GM18873 (cell line): ENCODE measurements around the gene RGS14.

Experiments used
- ATAC-seq: cut with Tn5 transposase; IDR thresholded peaks from one replicate; pipeline ENCODE4 v1.9.1; 2021; ENCODE audit warnings: mild to moderate bottlenecking, moderate library complexity, moderate number of reproducible peaks; ENCODE audit not compliant: unreplicated experiment, low FRiP score

Gene RGS14

DNA sequence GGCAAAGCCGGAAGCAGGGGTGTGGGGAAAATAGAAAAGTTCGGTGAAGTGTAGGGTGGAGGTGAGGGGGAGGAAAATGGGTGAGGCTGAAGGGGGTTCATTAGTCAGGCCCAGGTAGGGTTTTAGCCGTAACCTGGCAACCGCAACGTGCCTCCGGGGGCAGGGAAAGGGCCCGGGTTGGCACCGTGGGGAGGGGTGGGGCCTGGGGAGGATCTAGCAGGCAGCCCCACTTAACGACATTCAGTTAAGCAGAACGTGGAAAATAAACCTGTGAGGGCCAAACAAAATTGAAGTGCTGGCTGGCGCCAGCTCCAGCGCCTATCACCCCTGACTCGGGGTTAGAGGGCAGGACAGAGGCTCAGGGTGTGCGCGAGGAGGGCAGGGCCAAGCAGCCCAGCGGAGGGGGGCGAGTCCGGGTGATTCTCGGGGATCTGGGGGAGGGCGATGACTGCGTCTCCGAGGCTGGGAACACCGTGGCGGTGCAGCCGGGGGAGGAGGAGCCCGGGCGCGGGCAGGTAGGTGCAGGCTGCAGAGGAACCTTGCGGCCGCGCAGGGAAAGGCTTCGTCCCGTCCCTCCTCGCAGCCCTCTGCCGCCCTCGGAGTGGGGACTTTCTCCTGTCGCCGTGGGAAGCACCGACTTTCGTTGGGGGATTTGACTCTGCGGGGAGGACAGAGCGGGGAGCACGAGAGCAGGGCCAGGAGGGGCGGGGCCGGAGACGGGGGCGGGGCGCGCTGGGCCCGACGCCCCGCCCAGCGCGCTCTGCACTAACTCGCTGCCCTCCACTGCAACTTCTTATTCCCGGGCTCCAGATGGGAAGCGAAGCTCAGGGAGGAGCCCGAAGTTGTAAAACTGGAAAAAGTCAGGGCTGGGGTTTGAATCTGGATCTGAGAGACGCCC, 5.1 kb downstream of the RGS14 start:
- ATAC-seq = no peak

DNA sequence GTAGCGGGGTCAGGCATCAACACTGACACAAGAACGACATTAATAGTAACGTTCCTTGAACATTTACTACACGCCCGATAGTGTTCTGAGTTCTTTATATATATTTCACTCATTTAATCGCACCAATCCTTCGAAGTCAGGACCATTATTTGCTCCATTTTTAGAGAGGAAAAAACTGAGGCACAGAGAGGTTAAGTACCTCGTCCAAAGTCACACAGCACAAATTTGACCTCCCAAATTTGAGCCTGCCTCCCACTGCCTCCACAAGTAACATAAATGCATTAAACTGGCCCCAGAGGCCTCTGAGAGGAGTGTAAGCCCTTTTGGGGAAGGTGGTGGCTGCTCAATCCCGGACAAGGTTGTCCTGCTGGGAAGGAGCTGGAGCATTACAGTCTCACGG, 5.8 kb downstream of the RGS14 start:
- no peak for ATAC-seq

DNA sequence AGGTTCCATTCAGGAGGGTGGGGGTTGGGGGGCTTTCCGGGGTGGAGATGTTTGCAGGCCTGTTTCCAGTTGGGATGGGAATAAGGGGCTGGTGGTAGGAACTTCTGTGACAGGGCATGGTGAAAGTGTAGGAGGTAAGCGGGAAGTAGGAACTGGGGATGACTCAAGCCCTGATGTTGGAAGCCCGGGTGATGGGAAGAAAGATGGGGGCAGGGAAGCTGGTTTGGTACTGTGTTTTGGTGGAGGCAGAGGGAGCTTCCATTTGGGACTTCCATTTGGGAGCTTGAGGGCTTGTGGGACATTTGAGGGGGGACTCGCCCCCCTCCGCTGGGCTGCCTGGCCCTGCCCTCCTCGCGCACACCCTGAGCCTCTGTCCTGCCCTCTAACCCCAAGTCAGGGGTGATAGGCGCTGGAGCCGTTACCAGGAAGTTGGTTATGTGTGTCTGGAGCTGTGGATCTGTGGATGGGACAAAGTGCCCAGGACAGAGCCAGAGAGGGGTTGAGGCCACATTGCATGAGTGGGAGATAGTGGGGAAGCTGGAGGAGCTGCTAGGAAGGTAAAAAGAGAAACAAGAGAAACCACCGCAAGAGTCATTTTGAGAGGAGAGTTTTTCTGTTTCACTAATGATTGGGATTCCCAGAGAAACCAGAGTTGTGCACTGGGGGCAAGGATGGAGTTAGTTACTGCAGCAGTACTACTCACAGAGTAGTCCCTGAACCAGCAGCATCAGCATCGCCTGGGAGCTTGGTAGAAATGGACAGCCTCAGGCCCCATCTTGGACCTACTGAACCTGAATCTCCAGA, 6.6 kb downstream of the RGS14 start:
- no peak for ATAC-seq

DNA sequence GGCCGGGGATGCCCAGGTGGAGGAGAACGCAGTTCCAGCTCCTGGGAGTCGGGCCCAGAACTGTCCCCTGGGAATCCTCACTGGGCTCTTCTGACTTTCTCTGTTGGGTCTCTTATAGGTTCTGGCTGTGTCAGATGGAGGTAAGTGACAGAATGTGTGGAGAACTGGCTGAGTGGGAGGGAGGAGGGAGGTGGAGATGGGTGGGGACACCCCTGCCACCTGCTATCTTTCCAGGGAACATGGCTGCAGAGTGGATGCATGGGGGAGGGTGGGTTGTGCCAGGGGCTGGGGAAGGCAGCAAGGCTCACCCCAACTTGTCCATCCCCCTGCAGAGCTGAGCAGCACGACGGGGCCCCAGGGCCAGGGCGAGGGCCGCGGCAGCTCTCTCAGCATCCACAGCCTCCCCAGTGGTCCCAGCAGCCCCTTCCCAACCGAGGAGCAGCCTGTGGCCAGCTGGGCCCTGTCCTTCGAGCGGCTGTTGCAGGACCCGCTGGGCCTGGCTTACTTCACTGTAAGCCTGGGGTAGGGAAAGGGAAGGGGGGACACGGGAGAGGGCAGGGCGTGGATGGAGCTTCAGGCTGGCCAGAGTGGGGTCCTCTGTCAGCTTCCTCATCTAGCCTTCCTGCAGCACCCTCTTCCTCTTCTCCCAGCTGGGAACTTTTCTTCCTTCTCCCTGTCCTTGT, 8.3 kb downstream of the RGS14 start:
- ATAC-seq = no peak

DNA sequence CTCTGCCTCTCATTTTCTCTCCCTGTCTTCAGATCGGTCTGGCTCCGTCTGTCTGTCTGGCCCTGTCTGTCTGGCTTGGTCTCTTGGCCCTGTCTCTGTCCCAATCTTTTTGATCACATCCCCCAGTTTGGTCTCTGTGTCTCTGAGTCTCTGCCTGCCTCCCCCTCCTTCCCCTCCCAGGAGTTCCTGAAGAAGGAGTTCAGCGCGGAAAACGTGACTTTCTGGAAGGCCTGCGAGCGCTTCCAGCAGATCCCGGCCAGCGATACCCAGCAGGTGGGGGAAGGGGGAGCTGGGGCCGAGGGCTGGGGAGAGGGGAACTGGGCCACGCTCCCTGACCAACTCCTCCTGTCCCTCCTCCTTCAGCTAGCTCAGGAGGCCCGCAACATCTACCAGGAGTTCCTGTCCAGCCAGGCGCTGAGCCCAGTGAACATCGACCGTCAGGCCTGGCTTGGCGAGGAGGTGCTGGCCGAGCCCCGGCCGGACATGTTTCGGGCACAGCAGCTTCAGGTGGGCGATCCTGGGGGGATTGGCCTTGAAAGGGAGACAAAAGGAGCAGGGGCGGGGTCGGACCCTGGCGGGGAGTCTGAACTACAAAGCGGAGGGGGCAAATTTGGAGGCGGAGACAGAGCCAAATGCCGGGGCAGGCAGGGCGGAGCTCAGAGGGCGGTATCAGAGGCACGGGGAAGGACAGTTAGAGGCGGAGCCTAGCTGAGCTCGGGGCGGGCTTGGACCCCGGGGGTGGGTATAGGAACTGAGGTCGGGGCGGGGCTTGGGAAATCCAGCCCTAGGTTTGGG, 9.0 kb downstream of the RGS14 start:
- no peak for ATAC-seq

DNA sequence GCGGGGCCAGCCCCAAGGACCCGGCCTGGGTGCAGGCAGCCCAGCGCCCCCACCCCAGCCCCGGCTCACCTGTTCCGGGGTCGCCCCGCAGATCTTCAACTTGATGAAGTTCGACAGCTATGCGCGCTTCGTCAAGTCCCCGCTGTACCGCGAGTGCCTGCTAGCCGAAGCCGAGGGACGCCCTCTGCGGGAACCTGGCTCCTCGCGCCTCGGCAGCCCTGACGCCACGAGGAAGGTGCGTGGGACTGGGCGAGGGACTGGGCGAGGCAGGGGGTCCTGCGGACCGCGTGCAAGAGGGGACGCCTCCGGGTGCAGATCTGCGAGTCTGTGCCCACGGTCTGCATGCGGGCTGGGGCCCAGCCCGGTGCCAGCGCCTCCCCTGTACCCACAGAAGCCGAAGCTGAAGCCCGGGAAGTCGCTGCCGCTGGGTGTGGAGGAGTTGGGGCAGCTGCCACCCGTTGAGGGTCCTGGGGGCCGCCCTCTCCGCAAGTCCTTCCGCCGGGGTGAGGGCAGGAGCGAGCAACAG, 9.7 kb downstream of the RGS14 start:
- ATAC-seq = no peak

DNA sequence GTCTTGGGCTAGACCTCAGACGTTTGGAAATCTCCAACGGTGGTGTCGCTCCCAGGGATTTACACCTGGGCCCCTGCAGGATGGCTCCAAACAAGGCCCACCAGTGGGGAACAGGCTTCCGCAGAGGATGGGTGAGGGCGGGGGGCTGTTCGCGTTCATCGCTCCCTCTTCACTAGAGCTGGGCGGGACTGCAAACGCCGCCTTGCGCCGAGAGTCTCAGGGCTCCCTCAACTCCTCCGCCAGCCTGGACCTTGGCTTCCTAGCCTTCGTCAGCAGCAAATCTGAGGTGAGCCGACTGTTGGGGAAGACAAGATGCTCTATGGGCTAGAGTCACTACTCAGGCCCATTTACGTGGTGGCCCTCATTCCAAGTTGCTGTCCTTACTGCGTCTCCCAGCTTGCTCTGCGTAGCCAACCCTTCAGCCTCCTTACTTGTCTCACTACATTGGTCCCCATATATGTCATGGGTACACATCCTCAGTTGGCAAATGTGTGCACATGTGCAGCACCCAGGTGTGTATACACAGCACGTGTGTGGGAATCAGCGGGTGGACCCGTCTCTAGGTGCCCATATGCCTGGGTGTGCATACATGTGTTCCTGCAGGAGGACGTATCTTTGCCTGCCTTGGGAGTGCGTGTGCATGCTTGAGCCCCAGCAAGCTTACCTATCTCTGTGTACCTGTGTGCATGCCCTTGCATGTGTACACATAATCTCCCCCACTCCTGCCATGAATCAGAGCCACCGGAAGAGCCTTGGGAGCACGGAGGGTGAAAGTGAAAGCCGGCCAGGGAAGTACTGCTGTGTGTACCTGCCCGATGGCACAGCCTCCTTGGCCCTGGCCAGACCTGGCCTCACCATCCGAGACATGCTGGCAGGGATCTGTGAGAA, 10.5 kb downstream of the RGS14 start:
- no peak for ATAC-seq

DNA sequence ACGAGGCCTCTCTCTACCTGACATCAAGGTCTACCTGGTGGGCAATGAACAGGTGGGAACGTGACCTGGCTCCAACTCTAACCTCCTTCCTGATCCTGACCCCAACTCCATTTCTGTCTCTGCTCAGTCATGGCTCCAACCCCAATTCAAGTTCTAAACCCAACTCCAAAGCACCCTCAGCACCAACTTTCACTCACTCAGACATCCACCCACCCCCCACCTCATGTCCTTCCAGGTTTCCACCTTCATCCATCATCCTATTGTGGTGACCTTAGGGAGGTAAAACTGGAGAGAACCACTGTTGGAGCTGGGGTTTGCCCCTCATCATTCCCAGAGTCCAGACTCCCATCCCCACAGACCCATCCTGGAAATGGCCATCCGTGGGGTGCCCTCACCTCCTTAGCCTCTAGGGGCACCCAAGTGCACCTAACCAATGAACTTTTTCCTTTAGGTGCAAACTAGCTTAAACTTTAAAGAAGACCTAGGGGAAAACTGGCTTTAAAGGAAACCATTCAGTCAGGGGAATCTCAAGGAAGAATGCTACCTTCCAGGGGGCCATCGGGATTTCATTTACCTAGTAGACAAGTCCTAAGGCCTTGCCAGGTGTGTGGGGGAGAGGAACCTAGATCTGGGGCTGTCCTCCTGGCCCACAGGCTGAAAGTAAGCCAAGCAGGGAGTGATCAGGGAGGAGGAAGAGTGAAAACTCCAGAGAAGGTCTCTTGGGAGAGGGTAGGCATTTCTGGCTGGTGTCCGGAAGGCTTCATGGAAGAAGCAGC, 11.3 kb downstream of the RGS14 start:
- no peak for ATAC-seq

DNA sequence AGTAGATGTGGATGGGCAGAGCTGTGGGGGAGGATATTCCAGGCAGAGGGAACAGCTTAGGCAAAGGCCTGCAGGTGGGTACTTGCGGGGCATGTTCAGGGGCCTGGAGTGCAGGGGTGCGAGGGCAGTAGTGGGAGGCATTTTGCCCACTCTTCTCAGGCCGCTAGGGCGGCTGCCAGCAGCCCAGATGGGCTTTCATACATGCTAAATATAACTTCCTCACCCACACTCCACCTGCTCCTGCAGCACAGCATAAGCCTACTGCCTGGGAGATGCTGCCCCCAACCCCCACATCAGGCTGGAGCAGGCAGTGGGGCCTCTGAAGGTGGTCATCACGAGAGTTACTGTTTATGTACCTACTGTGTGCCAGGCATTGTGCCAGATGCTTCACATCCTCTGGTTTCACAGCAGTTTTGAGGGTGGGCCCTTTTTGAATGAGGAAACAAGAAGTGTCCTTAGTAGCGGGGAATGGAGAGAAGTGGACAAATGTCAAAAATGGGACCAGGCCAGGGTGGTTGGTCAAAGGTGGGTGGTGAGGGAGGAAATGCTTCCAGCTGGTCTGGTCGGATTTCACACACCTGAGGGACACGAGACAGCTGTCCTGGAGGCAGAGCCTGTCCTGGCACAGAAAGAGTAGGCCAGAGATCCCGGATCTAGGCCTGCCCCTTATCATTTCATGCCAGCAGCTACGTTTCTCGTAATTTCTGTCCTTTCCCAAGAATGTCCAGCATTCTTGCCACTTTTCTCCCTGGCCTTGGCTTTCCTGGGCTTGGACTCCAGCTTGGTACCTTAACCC, 12.1 kb downstream of the RGS14 start:
- ATAC-seq = no peak

DNA sequence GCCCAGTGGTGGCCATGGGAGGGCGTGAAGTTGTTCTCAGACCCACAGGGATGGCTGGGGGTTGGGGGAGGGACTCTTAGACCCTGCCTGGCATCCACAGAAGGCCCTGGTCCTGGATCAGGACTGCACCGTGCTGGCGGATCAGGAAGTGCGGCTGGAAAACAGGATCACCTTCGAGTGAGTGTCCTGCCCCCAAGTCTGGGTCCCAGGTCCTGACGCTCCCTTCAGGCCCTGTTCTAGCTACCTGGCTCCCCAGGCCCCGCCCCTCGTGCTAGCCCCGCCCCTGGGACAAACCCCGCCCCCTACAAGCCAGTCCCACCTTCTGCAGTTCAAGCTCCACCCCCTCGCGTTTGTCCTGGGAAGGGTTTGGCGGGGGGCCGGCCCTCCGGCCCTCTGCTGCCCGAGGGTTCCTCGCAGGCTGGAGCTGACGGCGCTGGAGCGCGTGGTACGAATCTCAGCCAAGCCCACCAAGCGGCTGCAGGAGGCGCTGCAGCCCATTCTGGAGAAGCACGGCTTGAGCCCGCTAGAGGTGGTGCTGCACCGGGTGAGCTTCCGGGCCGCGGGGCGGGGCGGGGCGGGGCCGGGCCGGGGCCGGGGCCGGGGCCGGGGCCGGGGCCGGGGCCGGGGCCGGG, 12.9 kb downstream of the RGS14 start:
- no peak for ATAC-seq

DNA sequence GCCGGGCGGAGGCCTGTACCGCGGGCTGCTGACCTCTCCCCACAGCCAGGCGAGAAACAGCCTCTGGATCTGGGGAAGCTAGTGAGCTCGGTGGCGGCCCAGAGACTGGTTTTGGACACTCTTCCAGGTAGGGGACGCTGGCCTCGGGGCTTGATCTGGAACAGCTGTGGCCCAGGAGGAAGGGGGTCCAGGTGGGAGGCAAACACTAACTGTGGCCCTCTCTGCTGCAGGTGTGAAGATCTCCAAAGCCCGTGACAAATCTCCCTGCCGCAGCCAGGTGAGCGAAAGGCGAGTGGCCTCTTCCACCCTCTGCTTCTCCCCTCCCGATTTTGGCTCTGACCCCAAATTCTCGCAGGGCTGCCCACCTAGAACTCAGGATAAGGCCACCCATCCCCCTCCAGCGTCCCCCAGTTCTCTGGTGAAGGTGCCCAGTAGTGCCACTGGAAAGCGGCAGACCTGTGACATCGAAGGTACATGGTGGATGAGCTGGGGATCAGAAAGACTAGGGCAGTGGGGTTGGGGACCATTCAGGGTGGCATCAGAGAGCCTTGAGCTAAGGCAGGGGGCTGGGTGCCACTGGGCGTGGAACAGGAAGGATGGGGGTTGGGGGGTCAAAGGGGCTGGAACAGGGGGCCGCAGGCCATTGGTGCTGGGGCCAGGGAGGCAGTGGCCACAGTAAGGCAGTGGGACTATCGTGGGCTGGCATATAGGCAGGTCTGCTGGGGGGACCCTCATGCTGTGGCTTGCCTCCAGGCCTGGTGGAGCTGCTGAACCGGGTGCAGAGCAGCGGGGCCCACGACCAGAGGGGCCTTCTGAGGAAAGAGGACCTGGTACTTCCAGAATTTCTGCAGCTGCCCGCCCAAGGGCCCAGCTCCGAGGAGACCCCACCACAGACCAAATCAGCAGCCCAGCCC, 13.7 kb downstream of the RGS14 start:
- no peak for ATAC-seq

DNA sequence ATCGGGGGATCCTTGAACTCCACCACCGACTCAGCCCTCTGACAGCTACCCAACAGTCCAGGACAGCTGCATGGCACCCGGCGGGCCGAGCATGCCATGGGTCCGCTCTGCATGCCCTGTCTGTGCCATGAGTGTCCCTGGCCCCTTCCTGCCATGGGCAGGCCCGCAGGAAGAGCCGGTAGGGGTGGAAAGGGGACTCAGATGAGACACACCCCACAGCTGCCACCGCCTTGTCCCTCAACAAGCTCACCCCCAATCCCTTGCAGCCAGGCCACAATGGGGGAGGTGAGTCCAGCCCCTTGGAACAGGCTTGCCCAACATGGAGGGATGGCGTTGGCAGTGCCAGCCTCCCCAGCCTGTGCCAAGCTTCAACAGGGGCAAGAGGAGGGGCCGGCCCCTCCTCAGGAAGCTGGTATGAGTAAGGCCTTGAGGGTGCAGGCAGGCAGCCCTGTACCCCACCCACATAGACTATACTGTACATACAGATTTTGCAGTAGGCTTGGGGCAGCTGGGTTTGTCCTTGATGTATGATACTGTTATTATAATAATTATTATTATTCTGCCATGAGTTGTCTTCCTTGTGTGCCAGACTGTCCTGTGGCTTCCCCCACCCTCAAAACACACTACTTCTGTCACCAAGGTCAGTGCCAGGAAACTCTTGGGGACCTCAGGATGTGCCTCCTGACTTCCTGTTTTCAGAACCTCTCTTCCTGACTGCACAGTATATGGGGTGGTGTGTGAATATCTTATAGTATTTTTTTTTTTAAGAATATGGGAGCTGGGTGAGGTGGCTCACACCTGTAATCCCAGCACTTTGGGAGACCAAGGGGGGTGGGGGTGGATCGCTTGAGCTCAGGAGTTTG, 14.5 kb downstream of the RGS14 start:
- no peak for ATAC-seq

DNA sequence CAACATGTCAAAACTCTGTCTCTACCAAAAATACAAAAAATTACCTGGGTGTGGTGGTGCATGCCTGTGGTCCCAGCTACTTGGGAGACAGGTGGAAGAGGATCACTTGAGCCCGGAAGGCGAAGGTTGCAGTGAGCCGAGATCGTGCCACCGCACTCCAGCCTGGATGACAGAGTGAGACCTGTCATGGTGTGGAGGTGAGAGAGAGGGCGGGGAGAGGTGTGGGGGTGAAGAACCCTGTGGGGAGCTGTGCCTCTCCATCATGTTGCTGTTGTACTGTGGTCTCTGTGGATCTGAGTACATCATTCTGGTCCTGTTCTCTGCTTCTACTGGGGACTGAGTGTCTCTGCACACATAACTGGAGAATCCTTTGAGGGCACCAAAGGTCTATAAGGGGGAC, 15.2 kb downstream of the RGS14 start:
- ATAC-seq = no peak

DNA sequence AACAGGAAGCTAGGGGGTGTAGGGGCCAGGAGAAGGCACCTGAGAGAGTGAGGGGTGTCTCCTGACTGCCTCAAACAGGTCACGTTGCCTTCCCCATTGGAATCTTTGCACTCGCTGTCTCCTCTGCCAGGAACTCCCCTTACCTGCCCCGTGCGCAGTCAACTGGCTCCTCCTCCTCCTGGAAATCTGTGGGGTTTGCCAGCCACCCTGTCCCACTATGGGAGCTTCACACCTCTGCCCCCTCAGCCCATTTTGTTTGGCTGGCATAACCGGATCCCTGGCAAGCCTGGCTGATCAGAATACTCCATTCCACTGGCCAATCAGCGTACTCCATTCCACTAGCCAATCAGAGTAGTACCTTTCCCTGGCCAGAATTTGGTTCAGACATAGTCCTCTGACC, 16.1 kb downstream of the RGS14 start:
- ATAC-seq = no peak

DNA sequence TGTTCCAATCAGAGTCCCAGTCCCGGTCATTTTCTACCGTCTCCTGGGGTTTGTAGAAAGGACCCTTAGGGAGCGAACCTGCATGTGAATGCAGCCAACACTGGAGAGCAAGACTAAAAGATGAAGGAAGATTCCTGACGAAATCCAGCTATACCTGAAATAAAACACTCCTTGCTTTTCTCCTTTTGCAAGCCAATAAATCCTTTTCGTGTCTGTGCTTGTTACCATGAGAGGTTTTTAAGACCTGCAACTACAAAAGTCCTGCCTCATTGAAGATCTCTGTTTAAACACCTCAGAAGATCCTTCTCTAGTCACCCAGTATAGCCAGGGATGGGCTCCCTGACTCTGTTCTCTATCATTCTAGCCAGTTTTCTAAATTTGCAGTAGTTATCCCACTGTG, 16.5 kb downstream of the RGS14 start:
- ATAC-seq = no peak
